Tibial nerve (tissue), 4 donors: ENCODE measurements around the gene UBE2D1.

Experiments used
- CTCF ChIP-seq, 5 experiments: fragments of 200-600 bp in 3 of 5; fragments of 450-650 bp in 2 of 5; sonication (generic) in 3 of 5; IDR thresholded peaks; one replicate each; pipeline ENCODE4 v1.5.1; 2016 to 2019; ENCODE audit warnings: antibody characterized with exemption in 5 of 5, mild to moderate bottlenecking in 3 of 5, moderate library complexity in 2 of 5
- EP300 ChIP-seq, 2 donors: sonication (generic); formaldehyde crosslinking; IDR thresholded peaks; one replicate each; pipeline ENCODE4 v1.6.1; 2017; ENCODE audit warnings: antibody characterized with exemption in 2 of 2, mild to moderate bottlenecking in 1 of 2
- POLR2A ChIP-seq, 2 donors: fragments of 450-650 bp; IDR thresholded peaks; one replicate each; pipeline ENCODE4 v1.6.1; 2017; ENCODE audit warnings: antibody characterized with exemption in 2 of 2, mild to moderate bottlenecking in 2 of 2, moderate library complexity in 2 of 2

GRCh38 chr10:58291538-58292174 is 43.1 kb upstream of the UBE2D1 start:
- peak; percentile 55 to 80 (median 73) for TF ChIP-seq CTCF (IDR thresholded peaks at IDR 0.05)
- TF ChIP-seq POLR2A (IDR thresholded peaks at IDR 0.05), result no peak
- no peak for TF ChIP-seq EP300 (IDR thresholded peaks at IDR 0.05)
